BLaER1 (cell line): Measurements from ENCODE around the gene STPG2.

ENCODE experiments used
- H3K27ac ChIP-seq: shearing (Covaris generic); formaldehyde crosslinking; 2 replicates; pipeline ENCODE4 v1.8.1; 2022
- H3K27me3 ChIP-seq: shearing (Covaris generic); formaldehyde crosslinking; 2 replicates; pipeline ENCODE4 v1.8.1; 2022
- H3K36me3 ChIP-seq: shearing (Covaris generic); formaldehyde crosslinking; 2 replicates; pipeline ENCODE4 v1.8.1; 2022
- H3K4me1 ChIP-seq: shearing (Covaris generic); formaldehyde crosslinking; 2 replicates; pipeline ENCODE4 v1.8.1; 2022
- H3K4me2 ChIP-seq: shearing (Covaris generic); formaldehyde crosslinking; 2 replicates; pipeline ENCODE4 v1.8.1; 2022
- H3K4me3 ChIP-seq: shearing (Covaris generic); formaldehyde crosslinking; 2 replicates; pipeline ENCODE4 v1.8.1; 2022
- H3K9ac ChIP-seq: shearing (Covaris generic); formaldehyde crosslinking; 2 replicates; pipeline ENCODE4 v1.8.1; 2022
- H3K9me3 ChIP-seq: shearing (Covaris generic); formaldehyde crosslinking; 2 replicates; pipeline ENCODE4 v1.8.1; 2022
- H4K20me1 ChIP-seq: shearing (Covaris generic); formaldehyde crosslinking; 2 replicates; pipeline ENCODE4 v1.8.1; 2022
- Cebpa-rat ChIP-seq: shearing (Covaris generic); IDR thresholded peaks from 2 replicates; pipeline ENCODE4 v1.8.1; 2022

Gene STPG2

GRCh38 chr4:98027827-98028226 is 115.4 kb downstream of the STPG2 start:
- Histone ChIP-seq H3K27ac (no peak overlapping the region), H3K27me3 (no peaks in the 10 kb centered on the region), H3K4me1 (no peaks in the 10 kb centered on the region), H3K9ac (no peak overlapping the region), H3K4me3 (no peak overlapping the region), H3K4me2 (no peak overlapping the region), H3K9me3 (no peaks in the 10 kb centered on the region), H3K36me3 (no peaks in the 10 kb centered on the region), H4K20me1 (no peaks in the 10 kb centered on the region)
- TF ChIP-seq Cebpa-rat = no peak

GRCh38 chr4:98026362-98026761 is 116.9 kb downstream of the STPG2 start:
- no peaks in the 10 kb centered on the region for H3K27me3 ChIP-seq
- TF ChIP-seq Cebpa-rat = no peak
- no peak overlapping the region for H3K9ac ChIP-seq
- H3K4me1 ChIP-seq = no peaks in the 10 kb centered on the region
- H3K4me2 ChIP-seq = no peak overlapping the region
- H3K4me3 ChIP-seq = no peak overlapping the region
- no peaks in the 10 kb centered on the region for H4K20me1 ChIP-seq
- no peaks in the 10 kb centered on the region for H3K9me3 ChIP-seq
- no peaks in the 10 kb centered on the region for H3K36me3 ChIP-seq
- H3K27ac ChIP-seq = no peak overlapping the region

- Histone ChIP-seq H3K9ac (no peak overlapping the region), H3K27ac (no peak overlapping the region), H3K9me3 (no peaks in the 10 kb centered on the region), H3K4me2 (no peak overlapping the region), H3K4me3 (no peak overlapping the region), H3K4me1 (no peaks in the 10 kb centered on the region), H4K20me1 (no peaks in the 10 kb centered on the region), H3K36me3 (no peaks in the 10 kb centered on the region), H3K27me3 (no peaks in the 10 kb centered on the region)
- no peak for TF ChIP-seq Cebpa-rat
These were observed 136.4 kb downstream of the STPG2 start for GRCh38 chr4:98006814-98007412.

- H3K9me3 ChIP-seq = no peaks in the 10 kb centered on the region
- no peak overlapping the region for H3K27ac ChIP-seq
- no peaks in the 10 kb centered on the region for H4K20me1 ChIP-seq
- H3K4me3 ChIP-seq = no peak overlapping the region
- no peaks in the 10 kb centered on the region for H3K4me1 ChIP-seq
- no peak overlapping the region for H3K9ac ChIP-seq
- TF ChIP-seq Cebpa-rat = no peak
- no peaks in the 10 kb centered on the region for H3K36me3 ChIP-seq
- no peaks in the 10 kb centered on the region for H3K27me3 ChIP-seq
- no peak overlapping the region for H3K4me2 ChIP-seq
These were observed 137.2 kb downstream of the STPG2 start for GRCh38 chr4:98006060-98006459.

GRCh38 chr4:98000940-98001339 is 142.3 kb downstream of the STPG2 start:
- 0 out of 2 replicates have a peak, but pooled peaks cover 3% of the 10 kb centered on the region for H3K9me3 ChIP-seq
- TF ChIP-seq Cebpa-rat = no peak
- H3K36me3 ChIP-seq = no peaks in the 10 kb centered on the region
- H3K9ac ChIP-seq = no peak overlapping the region
- no peak overlapping the region for H3K4me3 ChIP-seq
- no peaks in the 10 kb centered on the region for H3K4me1 ChIP-seq
- no peak overlapping the region for H3K27ac ChIP-seq
- no peaks in the 10 kb centered on the region for H3K27me3 ChIP-seq
- no peak overlapping the region for H3K4me2 ChIP-seq
- H4K20me1 ChIP-seq = no peaks in the 10 kb centered on the region

- H3K9me3 ChIP-seq = peaks cover 7% of the 10 kb centered on the region
- H3K27me3 ChIP-seq = no peaks in the 10 kb centered on the region
- H3K4me1 ChIP-seq = no peaks in the 10 kb centered on the region
- H4K20me1 ChIP-seq = no peaks in the 10 kb centered on the region
- no peak overlapping the region for H3K4me3 ChIP-seq
- H3K27ac ChIP-seq = no peak overlapping the region
- no peaks in the 10 kb centered on the region for H3K36me3 ChIP-seq
- no peak overlapping the region for H3K4me2 ChIP-seq
- no peak for TF ChIP-seq Cebpa-rat
- no peak overlapping the region for H3K9ac ChIP-seq
These were observed 145.1 kb downstream of the STPG2 start for GRCh38 chr4:97998203-97998602.

GRCh38 chr4:97994765-97995465 is 148.4 kb downstream of the STPG2 start:
- Histone ChIP-seq H3K4me3 (no peak overlapping the region), H3K27me3 (no peaks in the 10 kb centered on the region), H3K9me3 (peaks cover 16% of the 10 kb centered on the region), H3K9ac (no peak overlapping the region), H3K36me3 (no peaks in the 10 kb centered on the region), H3K27ac (no peak overlapping the region), H3K4me2 (no peak overlapping the region), H3K4me1 (no peaks in the 10 kb centered on the region), H4K20me1 (no peaks in the 10 kb centered on the region)
- no peak for TF ChIP-seq Cebpa-rat

GRCh38 chr4:97990409-97990808 is 152.9 kb downstream of the STPG2 start:
- Histone ChIP-seq H3K4me2 (no peak overlapping the region), H3K27ac (no peak overlapping the region), H3K27me3 (no peaks in the 10 kb centered on the region), H3K9ac (no peak overlapping the region), H4K20me1 (no peaks in the 10 kb centered on the region), H3K4me3 (no peak overlapping the region), H3K9me3 (peaks cover 12% of the 10 kb centered on the region), H3K36me3 (no peaks in the 10 kb centered on the region), H3K4me1 (no peaks in the 10 kb centered on the region)
- TF ChIP-seq Cebpa-rat = no peak

GRCh38 chr4:97987019-97987648 is 156.1 kb downstream of the STPG2 start:
- H3K27ac ChIP-seq = no peak overlapping the region
- TF ChIP-seq Cebpa-rat = no peak

GRCh38 chr4:97984545-97985131 is 158.6 kb downstream of the STPG2 start:
- no peaks in the 10 kb centered on the region for H3K9me3 ChIP-seq
- no peaks in the 10 kb centered on the region for H3K36me3 ChIP-seq
- no peak overlapping the region for H3K4me2 ChIP-seq
- no peak overlapping the region for H3K4me3 ChIP-seq
- no peak overlapping the region for H3K27ac ChIP-seq
- H4K20me1 ChIP-seq = no peaks in the 10 kb centered on the region
- no peaks in the 10 kb centered on the region for H3K27me3 ChIP-seq
- no peaks in the 10 kb centered on the region for H3K4me1 ChIP-seq
- no peak for TF ChIP-seq Cebpa-rat
- H3K9ac ChIP-seq = no peak overlapping the region

More at GRCh38 chr4:97987019-97987648, 156.1 kb downstream of the STPG2 start:
- Histone ChIP-seq H3K4me2 (no peak overlapping the region), H3K36me3 (no peaks in the 10 kb centered on the region), H3K4me3 (no peak overlapping the region), H3K9ac (no peak overlapping the region), H3K9me3 (peaks cover under 1% of the 10 kb centered on the region; the same call in 1 of the 2 replicates), H3K4me1 (no peaks in the 10 kb centered on the region), H4K20me1 (no peaks in the 10 kb centered on the region), H3K27me3 (no peaks in the 10 kb centered on the region)
